DMS53 (cell line): ENCODE results near the gene ARHGAP27.

Experiments used
- DNase-seq: peaks from one replicate; lab custom pipeline; 2025; lab: John Stamatoyannopoulos, UW

Gene ARHGAP27

DNA sequence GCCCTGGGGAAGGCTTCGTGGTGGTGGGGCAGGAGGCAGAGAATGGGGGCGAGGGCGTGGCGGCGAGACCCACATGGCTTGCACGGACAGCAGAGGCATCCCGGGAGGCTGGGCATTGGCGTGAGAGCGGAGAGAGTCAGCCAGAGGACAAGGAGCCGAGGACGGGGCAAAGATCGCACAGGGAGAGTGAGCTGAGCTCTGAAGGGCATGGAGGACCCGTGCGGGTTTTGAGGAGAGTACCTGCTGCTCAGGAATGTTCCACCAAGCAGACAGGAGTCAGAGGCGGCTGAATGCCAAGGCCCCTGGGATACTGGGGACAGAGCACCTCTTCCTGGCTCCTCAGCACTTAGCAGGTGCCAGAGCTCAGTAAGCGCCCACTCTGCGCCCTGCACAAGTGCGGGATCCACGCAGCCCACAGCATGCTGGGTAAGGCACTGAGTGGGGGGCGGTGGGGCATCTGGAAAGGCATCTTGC is 47.8 kb downstream of the ARHGAP27 start:
- no peak for DNase-seq

- no peak for DNase-seq
These were observed 48.5 kb downstream of the ARHGAP27 start for GRCh38 chr17:45384047-45384788.

GRCh38 chr17:45383003-45383402 is 49.7 kb downstream of the ARHGAP27 start:
- DNase-seq: no peak

GRCh38 chr17:45382226-45382625 is 50.4 kb downstream of the ARHGAP27 start:
- DNase-seq: no peak

DNA sequence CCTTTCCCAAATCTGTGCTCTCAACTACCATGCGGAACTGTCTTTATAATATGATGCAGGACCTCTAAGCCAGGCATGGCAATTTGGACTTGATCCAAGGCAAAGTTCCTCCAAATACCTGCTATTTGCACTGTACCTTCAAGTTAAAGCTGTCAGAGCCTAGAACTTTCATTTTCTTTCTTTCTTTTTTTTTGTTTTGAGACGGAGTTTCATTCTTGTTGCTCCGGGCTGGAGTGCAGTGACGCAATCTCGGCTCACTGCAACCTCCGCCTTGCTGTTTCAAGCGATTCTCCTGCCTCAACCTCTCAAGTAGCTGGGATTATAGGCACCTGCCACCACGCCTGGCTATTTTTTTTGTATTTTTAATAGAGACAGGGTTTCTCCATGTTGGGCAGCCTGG is 51.7 kb downstream of the ARHGAP27 start:
- no peak for DNase-seq

- DNase-seq: no peak
These were observed 52.5 kb downstream of the ARHGAP27 start for GRCh38 chr17:45380046-45380765.

GRCh38 chr17:45377401-45377800 is 55.3 kb downstream of the ARHGAP27 start:
- DNase-seq: no peak

- DNase-seq: peak; percentile 30
These were observed 56.3 kb downstream of the ARHGAP27 start for GRCh38 chr17:45376171-45377005.

GRCh38 chr17:45374501-45374900 is 58.2 kb downstream of the ARHGAP27 start:
- no peak for DNase-seq

GRCh38 chr17:45372325-45372869 is 60.3 kb downstream of the ARHGAP27 start:
- no peak for DNase-seq

DNA sequence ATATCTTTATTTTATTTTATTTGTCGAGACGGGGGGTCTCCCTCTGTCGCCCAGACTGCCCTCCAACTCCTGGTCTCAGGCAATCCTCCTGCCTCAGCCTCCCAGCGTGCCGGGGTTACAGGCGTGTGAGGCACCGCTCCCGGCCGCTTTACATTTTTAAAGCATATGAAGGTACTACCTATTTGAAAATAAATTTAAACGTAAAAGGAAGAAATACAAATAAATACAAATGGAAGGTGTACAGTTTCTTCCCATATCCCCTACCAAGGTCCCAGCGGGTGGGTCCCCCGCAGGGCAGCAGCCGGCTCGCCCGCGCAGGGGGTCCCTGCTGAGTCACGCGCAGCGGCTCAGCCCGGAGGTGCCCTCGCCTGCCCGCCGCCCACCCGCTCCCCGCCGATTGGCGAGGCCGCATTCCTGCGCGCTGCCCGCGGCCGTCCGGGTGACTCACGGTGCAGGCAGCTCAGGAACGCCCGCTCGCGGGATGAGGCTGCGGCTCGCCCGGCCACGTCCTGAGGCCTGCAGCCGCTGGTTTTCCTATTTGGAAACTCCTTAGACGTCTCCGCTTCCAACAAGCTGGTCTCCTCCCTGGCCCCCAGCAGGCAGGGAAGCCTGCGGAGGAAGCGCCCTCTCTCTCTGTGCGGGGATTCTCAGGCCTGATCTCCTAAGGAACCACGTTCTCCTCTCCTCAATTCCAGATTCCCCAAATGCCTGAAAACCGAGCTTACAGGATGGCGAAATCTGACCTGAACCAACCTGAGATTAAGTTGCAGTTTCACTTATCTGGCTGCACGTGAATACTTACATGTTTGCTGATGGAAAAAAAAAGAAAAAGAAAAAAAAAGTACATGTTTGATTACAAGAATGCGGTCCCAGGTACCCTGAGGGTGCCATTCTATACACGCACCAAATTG is 61.0 kb downstream of the ARHGAP27 start:
- DNase-seq: peak; percentile 84

DNA sequence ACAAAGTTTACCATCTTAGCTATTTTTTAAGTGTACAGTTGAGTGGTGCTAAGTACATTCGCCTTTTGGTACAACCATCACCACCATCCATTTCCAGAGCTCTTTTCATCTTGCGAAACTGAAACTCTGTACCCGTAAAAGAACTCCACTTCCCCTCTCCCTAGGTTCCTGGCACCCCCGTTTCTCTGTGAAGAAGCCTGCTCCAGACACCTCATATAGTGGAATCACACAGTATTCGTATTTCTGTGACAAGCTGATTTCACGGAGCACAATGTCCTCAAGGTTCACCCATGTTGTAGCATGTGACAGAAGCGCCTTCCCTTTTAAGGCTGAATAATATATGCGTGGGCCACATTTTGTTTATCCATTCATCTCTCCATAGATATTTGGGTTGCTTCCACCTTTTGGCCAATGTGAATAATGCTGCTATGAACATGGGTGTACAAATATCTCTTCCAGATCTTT is 61.7 kb downstream of the ARHGAP27 start:
- DNase-seq: no peak

DNA sequence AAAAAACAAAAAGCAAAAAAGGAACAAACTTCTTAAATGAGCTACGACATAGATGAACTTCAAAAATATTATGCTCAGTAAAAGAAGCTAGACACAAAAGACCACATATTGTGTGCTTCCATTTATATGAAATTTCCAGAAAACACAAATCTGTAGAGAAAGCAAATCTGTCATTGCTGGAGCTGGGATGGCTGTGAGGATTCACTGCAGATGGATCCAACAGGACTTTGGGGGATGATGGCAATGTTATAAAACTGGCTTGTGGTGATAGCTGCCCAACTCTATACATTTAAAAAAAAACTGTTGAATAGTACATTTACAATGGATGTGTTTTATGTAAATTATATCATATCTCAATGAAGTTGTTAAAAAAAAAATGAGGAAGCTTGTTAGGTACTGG is 63.2 kb downstream of the ARHGAP27 start:
- DNase-seq: no peak

DNA sequence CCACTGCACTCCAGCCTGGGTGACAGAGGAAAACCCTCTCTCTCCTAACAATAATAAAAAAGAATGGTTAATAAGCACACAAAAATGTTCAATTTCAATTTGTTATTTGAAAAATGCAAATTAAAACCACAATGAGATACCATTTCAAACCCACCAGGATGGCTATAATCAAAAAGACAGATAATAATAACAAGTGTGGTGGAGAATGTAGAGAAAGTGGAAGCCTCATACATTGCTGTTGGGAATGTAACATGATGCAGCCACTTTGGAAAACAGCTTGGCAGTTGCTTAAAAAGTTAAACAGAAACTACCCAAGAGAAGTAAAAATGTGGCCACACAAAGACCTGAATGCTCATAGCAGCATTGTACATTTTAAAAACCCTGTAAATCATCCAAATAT is 64.0 kb downstream of the ARHGAP27 start:
- DNase-seq: no peak

DNA sequence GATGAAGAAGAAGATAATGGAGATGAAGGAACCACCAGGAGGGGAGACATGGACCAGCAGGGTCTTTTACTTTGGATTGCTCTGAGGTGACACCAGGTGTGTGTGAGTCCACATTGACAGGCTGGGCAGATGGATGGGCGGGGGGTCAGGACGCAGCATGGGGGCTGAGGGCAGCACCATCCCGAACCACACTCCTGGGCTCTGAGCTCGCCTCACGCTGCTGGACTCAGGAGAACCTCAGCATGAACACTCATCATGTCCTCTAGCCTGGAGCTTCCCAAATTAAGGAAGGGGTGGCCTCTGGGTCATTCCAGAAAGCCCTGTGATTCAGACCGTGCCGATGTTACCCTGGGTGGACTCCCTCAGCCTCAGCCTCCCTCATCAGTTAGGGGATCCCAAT is 65.5 kb downstream of the ARHGAP27 start:
- no peak for DNase-seq

GRCh38 chr17:45366691-45367090 is 66.0 kb downstream of the ARHGAP27 start:
- no peak for DNase-seq

DNA sequence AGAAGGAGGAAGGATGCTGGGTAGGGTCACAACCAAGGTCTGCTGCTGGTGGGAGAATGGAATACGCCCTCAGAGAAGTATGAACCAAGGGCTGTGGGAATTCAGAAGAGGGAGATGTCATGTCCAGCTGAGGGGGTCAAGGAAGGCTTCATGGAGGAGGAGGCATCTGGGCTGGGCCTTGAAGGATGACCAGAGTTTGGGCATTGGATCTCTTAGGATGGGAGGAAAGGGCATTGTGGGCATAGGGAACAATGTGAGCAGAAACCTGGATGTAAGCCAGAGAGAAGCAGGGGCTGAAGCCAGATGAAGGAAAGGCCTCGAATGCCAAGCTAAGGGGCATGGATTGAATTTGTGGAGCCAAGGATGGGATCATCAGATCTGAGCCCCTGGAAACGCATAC is 66.6 kb downstream of the ARHGAP27 start:
- DNase-seq: no peak

GRCh38 chr17:45364531-45365390 is 67.9 kb downstream of the ARHGAP27 start:
- DNase-seq: peak; percentile 32

DNA sequence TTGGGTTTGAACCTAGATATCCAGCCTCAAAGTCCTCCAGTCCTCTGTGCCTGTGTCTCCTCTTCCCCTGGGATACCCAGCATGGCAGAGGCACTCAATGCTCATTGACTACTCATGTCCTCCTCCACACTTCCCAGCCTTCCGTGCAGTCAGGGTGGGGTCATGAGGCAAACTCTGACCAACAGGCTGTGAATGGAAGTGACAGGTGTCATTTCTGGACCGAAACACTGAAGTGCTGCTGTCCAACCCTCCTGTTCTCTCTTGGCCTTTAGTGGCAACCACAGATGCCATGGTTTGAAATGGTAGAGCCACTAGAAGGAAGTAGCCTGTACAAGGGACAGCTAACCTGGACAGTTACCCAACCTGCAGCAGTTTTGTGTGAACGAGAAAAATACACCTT is 69.2 kb downstream of the ARHGAP27 start:
- DNase-seq: no peak

DNA sequence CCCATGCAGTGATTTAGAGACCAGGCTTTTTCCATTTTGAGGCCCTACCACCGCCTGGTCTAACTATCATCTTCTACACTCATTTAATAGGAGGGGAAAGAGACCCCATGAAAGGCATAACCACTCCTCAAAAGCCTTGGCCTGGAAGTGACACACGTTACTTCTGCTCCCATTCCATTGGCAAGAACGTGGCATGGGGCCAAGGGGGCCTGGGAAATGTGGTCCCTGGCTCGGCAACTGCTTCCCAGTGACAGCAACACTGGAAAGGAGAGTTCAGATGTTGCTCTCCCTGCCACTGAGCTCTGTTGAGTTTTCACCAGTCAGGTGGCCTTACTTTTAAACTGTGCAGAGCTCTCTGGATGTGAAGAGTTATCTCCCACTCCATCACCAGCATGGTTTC is 70.7 kb downstream of the ARHGAP27 start:
- no peak for DNase-seq
